NCI-H1417 treated with DMSO at 0.1 percent for 48 hours (cell line): Measurements from ENCODE around the gene CCDC117.
"Not testable (repeated sequence)": the region's sequence is repeated elsewhere in the genome, so short reads cannot be mapped to it uniquely, and the experiment has no call there.

Experiments
- DNase-seq: peaks from one replicate; lab custom pipeline; 2025; lab: John Stamatoyannopoulos, UW

Gene CCDC117

DNA sequence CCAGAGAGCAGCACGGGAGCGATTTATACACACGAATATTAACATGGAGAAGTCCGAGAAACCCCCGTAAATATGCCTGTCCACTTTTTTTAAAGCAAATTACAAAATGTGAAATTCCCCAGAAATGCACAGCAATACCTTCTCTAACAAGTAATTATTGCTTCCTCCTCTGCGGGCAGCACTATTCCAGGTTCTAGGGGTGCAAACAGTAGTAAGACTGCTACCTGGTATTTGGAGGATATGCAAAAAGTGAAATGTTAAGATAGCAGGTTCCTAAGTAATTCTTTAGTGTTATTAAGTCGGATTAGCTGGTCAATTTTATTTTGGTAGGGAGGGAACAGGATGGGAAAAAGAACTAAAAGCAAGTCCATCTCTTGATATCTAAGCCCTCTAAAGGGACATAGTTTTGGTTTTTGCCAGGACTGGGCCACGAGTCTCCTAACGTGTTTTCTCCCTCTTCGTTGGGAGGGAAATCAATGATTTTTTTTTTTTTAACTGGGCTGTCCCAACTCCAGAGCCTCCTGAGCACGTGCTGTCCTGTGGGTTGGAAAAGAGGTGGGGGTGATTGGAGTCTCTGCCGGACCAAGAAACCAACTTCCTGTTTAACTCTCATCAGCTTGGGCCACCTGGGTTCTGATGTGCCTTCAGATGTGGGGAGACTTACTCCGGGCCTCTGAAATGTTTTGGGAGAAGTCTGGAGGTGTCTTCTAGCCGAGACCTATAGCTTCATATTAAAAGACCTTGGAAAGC, 29.5 kb downstream of the CCDC117 start:
- no peak for DNase-seq

DNA sequence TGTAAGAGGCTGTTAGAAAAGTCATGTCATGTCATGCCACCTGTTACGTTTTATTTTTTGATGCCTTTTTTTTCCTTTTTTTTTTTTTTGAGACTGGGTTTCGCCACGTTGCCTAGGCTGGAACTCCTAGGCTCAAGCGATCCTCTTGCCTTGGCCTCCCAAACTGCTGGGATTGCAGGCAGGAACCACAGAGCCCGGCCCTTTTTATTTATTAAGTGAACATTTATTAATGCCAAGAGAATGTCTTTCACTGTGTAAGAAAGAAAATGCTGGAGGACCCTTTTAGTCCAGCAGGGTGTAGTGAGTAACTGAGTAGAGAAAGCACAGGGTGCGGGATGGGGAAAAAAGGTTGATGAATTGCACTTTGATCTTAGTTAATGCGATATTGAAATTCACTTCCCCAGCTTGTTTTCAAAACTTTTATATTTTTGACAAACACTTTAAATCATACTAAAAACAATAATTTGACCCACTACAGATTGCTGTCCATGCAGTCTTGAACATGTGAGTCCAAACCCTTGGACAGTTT, 30.2 kb downstream of the CCDC117 start:
- no peak for DNase-seq

DNA sequence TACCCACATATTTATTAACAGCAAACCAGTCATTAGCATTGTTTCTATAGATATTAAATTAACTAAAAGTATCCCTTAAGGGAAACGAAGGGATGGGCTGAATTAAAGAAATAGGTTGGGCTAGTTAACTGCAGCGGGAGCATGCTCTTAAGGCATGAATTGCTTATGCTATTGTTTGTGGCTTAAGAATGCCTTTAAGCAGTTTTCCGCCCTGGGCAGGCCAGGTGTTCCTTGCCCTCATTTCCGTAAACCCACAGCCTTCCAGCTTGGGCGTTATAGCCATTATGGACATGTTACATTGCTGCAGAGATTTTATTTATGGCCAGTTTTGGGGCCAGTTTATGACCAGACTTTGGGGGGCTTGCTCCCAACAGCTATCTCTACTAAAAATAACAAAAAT, 32.9 kb downstream of the CCDC117 start:
- not testable (repeated sequence) for DNase-seq

DNA sequence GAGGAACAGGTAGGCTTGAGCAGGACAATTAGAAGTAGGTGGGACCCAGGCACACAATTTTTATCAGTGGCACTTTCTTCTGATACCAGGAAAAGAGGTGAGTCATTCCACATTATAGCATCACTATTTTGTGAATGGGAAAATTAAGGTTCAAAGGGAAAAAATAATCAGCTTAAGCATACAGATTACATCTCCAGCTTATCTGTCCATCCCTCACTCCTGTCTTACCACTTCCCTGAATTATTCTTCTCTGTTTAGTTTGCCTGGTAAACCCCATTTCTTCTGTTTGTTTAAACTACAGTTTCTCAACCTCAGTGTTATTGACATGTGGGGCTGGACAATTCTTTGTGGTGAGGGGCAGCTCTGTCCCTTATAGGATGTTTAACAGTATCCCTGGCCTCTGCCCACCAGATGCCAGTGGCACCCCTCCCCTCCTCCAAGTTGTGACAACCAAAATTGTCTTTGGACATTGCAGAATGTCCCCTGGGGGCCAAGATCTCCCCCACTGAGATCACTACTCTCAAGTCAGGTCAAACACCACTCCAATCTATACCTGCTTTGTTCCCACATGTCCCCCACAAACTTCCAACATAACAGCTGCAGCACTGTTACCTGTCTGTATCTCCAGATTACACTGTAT, 36.3 kb downstream of the CCDC117 start:
- DNase-seq = no peak

DNA sequence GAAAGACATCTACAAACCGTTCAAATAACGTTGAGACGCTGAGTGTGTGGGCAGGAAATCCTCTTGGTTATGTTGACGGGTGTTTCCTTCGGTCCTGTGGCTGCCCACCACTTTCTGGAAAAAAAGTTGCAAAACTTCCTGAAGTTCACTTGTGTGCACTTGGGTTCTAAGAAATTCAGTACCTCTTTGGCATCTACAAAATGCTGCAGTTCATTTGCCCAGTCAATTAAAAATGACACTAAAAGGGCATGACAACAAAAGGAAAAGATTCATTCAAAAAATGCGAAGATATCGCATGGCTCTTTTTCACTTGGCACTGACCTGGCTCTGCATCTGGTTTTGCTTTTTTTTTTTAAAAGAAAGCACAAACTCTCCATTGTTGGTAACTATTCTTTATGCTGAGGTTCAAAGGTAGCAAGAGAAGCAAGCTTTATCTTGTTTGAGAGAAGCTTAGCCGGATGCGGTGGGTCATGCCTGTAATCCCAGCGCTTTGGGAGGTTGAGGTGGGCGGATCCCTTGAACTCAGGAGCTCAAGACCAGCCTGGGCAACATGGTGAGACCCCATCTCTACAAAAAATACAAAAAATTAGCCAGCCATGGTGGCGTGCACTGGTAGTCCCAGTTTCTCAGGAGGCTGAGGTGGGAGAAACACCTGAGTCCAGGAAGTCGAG, 38.5 kb downstream of the CCDC117 start:
- no peak for DNase-seq

DNA sequence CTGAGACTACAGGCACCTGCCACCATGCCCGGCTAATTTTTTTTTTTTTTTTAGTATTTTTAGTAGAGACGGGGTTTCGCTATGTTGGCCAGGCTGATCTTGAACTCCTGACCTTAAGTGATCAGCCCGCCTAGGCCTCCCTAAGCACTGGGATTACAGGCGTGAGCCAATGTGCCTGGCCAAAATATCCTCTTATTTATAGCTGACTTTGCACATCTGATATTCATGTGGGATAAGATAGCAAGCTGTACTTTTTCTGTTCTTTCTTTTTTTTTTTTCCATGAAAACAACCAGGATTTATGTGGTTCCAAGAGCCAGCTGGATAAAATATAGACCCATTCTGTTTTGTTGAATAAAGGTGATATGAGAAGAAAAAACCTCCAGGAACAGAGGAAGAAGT, 40.0 kb downstream of the CCDC117 start:
- DNase-seq = no peak

DNA sequence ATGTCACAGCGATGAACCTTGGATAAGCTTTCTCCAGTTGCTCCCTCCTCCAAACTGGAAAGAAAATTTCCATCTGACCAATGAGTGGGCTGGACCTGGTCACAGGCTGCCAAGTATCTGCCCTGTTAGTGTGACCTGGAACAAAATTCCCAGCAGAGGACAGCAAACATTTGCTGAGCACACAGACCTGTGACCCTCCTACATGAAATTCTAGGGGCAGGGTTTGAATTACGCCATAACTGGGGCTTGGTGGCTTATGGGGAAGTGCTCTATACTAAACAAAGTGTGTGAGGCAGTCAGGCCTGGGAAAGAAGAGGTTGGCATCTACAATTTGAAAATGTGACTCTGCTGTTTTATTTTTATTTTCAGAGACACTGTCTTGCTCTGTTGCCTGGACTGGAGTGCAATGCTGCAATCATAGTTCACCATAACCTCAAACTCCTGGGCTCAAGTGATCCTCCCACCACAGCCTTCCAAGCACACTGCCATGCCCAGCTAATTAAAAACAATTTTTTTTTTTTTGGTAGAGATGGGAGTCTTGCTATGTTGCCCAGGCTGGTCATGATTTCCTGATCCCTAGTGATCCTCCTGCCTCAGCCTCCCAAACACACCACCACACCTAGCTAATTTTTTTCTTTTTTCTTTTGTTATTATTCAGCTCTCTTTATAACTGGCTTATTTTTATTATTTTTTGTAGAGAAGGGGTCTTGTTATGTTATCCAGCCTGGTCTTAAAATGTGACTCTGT, 41.5 kb downstream of the CCDC117 start:
- DNase-seq = no peak

DNA sequence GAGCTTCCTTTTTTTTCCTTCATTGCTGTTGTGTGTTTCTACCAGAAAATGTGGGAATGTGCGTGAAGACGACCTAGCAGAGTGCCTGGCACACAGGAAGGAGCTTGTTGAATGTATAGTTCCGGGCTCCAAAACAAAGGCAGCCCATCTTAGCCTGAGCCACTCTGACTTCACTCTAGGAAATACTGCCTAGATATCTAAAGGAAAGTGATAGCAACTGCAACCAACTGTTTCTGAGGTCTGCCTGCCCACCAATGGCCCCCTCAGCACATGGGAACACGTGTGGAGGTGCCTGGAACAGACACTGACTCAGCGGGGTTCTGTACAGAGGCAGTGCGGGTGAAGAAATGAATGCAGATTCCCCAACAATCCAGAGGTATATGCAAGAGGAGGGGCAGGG, 42.6 kb downstream of the CCDC117 start:
- DNase-seq = no peak

DNA sequence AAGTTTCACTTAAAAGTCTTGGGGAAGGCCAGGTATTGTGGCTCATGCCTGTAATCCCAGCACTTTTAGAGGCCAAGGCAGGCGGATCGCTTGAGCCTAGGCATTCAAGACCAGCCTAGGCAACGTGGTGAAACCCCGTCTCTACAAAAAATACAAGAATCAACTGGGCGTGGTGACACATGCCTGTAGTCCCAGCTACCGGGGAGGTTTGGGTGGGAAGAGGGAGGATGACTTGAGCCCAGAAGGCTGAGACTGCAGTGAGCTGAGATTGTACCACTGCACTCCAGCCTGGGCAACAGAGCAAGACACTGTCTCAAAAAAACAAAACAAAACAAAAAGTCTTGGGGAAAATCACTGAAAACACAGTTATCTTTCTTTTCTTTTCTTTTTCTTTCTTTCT, 43.2 kb downstream of the CCDC117 start:
- DNase-seq = no peak

DNA sequence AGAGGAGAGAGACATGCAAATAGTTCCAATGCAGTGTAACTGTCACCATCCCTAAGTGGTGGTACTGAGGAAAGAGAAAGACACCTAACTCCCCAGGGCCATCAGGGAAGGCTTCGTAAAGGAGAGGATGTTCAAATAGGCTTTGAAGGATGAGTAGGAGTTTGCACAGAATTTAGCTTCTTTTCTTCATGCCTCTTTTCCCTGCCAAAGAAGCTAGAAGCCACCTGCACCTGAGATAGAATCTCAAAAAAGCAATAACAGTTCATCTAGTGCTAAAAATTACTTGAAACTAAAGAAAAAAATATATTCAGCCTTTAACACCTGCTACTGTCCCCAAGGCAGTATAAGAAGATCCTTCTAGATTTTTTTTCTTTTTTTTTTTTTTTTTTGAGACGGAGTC, 44.6 kb downstream of the CCDC117 start:
- DNase-seq = no peak

DNA sequence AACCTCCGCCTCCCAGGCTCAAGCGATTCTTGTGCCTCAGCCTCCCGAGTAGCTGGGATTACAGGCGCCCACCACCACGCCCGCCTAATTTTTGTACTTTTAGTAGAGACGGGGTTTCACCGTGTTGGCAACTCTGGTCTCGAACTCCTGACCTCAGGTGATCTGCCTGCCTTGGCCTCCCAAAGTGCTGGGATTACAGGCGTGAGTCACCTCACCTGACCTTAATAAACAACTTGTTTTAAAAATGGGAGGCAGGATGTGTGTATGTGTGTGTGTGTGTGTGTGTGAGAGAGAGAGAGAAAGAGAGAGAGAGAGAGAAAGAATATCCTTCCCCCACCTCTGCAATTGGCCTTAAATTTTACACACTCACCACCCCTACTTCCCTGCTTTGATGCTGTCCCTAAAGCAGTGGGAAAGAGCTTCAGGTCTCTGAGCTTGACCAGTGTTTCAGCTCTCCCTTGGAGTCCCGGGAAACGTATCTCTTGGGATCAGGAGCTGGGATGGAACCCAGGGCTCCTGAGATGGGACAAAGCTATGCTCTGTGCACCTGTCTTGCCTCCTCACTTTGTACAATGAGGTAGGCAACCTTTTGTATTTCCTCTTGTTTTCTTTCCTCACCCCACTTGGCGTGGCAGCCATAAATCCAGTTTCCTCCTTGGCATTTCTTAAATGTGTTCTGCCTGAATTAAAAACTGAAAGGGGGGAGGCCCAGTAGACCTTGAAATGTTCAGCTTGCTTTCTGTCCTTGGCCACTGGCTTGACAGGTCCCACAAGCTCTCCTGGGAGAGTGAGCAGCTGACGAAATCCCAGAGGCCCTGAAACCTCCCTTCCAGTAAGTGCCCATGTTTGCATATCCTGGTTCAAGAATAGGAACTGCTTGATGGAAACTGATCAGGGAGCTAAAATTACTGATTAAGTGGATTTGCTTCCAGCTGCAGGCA, 45.7 kb downstream of the CCDC117 start:
- no peak for DNase-seq

DNA sequence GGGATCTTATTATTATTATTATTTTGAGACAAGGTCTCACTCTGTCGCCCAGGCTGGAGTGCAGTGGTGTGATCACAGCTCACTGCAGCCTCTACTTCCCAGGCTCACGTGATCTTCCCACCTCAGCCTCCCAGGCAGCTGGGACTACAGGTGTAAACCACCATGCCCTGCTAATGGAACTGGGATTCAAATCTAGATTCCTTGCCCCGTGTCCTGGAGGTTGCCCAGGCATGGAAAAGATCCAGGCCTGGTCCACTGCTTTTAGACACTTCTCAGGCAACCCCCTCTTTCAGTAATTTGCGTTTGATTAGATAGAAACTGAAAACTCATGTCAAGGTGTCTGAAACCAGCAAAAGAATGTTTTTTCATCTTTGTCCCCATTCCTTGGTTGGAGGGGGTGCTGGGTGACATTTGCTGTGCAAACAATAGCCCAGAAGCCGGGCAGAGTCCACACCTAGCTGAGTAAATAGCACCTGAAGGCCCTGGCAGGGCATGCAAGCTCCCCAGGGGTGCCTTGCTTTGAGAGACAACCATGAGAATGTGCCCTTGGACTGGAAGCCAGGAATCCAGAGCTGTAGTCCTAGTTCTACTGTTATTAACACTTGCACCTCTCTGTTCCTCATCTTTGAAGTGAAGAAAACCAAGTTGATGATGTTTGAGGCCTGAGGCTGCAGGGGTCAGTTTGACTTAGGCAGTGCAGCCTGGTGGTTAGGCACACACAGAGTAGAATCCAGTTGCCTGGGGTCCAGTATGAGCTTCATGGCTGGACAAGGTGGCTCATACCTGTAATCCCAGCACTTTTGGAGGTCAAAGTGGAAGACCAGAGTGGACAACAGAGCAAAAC, 47.0 kb downstream of the CCDC117 start:
- DNase-seq = no peak

DNA sequence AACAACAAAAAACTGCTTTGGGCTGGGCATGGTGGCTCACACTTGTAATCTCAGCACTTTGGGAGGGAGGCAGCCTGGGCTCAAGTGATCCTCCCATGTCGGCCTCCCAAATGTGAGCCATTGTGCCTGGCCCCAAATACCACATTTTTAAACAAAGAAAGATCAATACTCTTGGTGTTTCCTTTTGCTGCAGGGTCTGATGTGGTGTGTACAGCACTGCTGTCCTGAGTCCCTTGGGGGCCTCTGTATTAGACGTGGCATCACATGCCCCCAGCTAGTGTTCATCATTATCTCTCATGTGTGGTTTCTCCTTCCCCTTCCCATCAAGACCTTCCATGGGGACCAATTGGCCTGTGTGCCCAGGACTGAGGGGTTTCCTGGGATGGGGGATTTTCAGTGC, 48.4 kb downstream of the CCDC117 start:
- DNase-seq = no peak

DNA sequence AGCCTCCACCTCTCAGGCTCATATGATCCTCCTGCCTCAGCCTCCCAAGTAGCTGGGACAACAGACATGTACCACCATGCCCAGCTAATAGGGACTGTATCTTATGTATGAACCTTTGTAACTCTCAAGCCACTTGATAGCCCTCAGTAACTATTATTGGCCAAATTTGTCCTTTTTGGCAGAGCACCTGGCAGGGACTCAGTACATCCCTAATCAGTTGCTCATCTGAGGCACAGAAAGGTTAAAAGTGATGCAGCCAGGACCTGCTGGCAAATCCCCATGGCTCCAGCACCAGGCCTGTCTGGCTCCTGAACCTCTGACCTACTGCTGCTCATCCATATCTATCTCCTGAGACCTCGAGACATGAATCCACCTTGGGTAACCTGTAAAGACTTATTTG, 49.0 kb downstream of the CCDC117 start:
- no peak for DNase-seq

DNA sequence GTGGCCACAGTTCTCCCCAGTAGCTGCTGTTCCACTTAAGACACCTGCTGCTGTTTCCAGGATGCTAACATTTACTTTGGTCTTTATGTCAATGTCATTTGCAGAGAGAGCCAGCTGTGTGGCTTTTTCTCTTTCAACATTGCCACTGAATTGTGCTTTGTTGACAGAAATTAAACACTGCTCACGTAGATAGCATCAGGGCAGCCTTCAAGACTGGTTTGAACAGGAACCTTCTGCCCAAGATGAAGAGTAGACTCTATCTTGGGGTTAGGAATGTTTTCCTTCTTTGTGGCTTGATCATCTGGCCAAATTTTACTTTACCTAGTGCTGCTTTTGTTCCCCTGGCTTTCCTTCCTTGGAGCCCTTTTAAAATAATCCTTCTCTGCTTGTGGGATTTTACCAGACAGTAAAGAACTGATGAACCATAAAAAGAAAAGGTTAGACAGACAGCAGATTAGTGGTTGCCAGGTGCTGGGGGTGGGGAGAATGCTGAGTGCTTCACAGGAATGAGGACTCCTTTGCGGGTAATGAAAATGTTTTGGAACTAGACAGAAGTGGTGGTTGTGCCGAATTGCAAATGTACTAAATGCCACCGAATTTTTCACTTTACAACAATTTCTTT, 50.5 kb downstream of the CCDC117 start:
- DNase-seq = peak; percentile 55

DNA sequence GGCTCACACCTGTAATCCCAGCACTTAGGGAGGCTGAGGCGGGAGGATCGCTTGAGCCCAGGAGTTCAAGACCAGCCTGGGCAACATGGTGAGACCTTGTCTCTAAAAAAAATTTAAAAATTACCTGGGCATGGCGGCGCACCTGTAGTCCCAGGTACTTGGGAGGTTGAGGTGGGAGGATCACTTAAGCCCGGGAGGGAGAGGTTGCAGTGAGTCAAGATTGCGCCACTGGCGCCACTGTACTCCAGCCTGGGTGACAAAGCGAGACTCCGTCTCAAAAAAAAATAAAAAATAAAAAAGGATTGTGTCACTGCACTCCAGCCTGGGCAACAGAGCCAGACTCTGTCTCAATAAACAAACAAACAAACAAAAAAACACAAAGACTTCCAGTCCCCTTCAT, 52.0 kb downstream of the CCDC117 start:
- not testable (repeated sequence) for DNase-seq

DNA sequence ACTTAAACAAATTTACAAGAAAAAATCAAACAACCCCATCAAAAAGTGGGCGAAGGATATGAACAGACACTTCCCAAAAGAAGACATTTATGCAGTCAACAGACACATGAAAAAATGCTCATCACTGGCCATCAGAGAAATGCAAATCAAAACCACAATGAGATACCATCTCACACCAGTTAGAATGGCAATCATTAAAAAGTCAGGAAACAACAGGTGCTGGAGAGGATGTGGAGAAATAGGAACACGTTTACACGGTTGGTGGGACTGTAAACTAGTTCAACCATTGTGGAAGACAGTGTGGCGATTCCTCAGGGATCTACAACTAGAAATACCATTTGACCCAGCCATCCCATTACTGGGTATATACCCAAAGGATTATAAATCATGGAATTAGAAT, 53.9 kb downstream of the CCDC117 start:
- DNase-seq = not testable (repeated sequence)

DNA sequence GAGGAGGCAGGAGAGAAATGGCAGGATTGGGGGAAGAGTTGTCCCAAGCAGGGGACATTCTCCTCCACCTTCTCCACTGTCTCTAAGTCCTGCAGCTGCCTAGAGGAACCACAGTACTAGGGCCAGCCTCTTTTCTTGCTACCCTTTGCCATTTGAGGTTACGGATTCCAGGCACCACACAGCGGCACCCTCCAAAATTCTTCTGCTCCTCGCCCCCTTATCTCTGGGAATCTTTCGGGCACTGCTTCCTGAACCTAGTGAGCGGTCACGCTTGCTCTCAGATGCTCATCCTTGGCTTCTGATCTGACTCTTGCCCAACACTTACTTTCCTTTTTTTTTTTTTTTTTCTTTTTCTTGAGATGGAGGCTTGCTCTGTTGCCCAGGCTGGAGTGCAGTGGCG, 54.4 kb downstream of the CCDC117 start:
- DNase-seq = no peak

DNA sequence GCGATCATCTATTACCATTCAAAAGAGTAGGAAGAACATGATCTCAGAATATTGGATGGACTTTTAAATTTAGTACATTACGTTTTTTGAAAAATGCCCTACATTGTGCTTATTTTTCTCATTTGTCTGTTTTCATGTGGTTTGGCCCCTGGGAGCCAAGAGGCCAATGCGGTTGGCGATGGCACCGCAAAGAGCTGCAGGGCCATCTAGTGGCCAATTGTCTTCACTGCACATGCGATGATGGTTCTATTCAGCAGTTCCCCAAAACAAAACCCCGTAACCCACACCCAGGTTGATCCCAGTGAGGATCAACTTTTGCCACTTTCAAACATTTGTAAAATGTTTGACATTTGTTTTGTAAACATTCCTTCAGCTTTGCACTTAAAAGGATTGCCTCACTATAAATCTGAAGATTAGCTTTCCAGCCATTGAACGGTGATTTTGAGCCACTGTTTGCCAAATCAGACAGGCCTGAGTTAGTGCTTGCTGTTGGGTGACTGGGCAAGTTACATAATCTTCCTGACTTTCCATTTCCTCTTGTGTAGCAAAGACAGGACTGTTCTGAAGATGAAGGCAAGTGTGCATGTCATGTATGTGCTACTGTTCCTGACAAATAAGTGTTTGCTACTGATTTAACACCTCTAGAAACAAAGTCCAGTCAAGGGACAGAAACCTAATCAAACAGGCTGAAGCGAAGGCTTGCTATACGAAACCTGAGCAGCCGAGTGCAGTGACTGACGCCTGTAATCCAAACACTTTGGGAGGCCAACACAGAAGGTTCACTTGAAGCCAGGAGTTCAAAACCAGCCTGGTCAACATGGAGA, 57.1 kb downstream of the CCDC117 start:
- no peak for DNase-seq
